ENCODE results near the gene HHAT. TPM values are rescaled to one million over a fixed set of nuclear protein-coding genes. Genes with fewer than 3 reads are reported as not detected.

The HHAT gene
- total RNA-seq, 4 donors from 2014 or later = 0.83 to 1.6 (median 1.2) TPM

DNA sequence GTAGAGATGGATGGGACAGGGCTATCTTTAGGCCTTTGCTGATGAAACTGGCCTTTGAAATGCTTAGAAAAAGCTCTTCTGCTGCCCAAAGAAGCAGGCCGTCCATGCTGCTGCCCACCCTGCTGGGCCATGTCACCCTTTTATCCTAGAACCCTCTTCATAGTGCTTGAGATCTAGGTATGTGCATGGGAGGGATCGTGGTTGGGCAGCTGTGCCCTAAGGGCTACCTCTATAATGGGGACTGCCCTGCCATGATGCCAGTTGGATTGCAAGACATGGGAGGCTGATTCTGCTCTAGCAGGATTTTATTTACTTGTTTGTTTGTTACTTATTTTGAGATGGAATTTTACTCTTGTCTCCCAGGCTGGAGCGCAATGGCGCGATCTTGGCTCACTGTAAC, 69.0 kb downstream of the HHAT start:
- Histone ChIP-seq H3K4me3 (no peak overlapping the region), H3K36me3 (no peaks in the 10 kb centered on the region), H3K9me3 (no peaks in the 10 kb centered on the region), H3K4me1 (no peaks in the 10 kb centered on the region), H3K27me3 (no peaks in the 10 kb centered on the region), H3K27ac (replicated peaks in 1 of 4) (no peak overlapping the region)
- intact Hi-C loops (cut with DNase I) = loop anchor here (2.0 kb wide), 1 partner anchor 35 kb away; no protein-coding TSS in a partner anchor
- DNase-seq (ENCODE audit: extremely low spot score) = peak; percentile 90
- WGBS = 95% methylated on average over 4 of the region's 5 CpGs
- no peak for TF ChIP-seq EP300 (IDR thresholded peaks at IDR 0.05)
- TF ChIP-seq POLR2A (IDR thresholded peaks at IDR 0.05; ENCODE audit: low read depth) = no peak
- TF ChIP-seq POLR2AphosphoS5 (IDR thresholded peaks at IDR 0.05) = no peak
- TF ChIP-seq, protein P1, sequence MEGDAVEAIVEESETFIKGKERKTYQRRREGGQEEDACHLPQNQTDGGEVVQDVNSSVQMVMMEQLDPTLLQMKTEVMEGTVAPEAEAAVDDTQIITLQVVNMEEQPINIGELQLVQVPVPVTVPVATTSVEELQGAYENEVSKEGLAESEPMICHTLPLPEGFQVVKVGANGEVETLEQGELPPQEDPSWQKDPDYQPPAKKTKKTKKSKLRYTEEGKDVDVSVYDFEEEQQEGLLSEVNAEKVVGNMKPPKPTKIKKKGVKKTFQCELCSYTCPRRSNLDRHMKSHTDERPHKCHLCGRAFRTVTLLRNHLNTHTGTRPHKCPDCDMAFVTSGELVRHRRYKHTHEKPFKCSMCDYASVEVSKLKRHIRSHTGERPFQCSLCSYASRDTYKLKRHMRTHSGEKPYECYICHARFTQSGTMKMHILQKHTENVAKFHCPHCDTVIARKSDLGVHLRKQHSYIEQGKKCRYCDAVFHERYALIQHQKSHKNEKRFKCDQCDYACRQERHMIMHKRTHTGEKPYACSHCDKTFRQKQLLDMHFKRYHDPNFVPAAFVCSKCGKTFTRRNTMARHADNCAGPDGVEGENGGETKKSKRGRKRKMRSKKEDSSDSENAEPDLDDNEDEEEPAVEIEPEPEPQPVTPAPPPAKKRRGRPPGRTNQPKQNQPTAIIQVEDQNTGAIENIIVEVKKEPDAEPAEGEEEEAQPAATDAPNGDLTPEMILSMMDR (IDR thresholded peaks at IDR 0.05) = no peak

DNA sequence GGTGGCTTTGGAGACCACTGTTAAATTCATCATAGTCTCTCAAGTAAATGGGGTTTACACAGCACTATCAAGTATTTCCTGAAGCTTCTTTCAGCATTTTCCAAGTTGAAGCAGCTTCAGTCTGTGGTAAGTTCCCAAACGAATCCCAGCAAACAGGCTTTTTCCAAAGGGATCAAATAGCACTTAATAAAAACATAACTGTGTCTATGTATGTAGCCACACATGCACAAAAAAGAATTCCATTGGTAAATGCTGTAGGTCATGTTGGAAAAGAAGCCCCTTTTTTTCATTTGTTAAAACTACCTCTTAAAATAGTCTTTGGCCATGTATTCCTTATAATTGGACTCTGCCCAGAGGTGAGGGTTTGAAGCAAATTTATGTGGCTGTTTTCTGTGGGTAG, 69.8 kb downstream of the HHAT start:
- WGBS = 63% methylated on average over 1 of the region's 1 CpG
- DNase-seq (ENCODE audit: extremely low spot score) = peak; percentile 42
- Histone ChIP-seq H3K27me3 (no peaks in the 10 kb centered on the region), H3K4me1 (no peaks in the 10 kb centered on the region), H3K4me3 (no peak overlapping the region), H3K9me3 (no peaks in the 10 kb centered on the region), H3K27ac (replicated peaks in 1 of 4) (no peak overlapping the region), H3K36me3 (no peaks in the 10 kb centered on the region)
- intact Hi-C loops (cut with DNase I) = no loop called here
- TF ChIP-seq, protein P1 (IDR thresholded peaks at IDR 0.05) = no peak
- no peak for TF ChIP-seq EP300 (IDR thresholded peaks at IDR 0.05)
- no peak for TF ChIP-seq POLR2AphosphoS5 (IDR thresholded peaks at IDR 0.05)
- TF ChIP-seq POLR2A (IDR thresholded peaks at IDR 0.05; ENCODE audit: low read depth) = no peak

DNA sequence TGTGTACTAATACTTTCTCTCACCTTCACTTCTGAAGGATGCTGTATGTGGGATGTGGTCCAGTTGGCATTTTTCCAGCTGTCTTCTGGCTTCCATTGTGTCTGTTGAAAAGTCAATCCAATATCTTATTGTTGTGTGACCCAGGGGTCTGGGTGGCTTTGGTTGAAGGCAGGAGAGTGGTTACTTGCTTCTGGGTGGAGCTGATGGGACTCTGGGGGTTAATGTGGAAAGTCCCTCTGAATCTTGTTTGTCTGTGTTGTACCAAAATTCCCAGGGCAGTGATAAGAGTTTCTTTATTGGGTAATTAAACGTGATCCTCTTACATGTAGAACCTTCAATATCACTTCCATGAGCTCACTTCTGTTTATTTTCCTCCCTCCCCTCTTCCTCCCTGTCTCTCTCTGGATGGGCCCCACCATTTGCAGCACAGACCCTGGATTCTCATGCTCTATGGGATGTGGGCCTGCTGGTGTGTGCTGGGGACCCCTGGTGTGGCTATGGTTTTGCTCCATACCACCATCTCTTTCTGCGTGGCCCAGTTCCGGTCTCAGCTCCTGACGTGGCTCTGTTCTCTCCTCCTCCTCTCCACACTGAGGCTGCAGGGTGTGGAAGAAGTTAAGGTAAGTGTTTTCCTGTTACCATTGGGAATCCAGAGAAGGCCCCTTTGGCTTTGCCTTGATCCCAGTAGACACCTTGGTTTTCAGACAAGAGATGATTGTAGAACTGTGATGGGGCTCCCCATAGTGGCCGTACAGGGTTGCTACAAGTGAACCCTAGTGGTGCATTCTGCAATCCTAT, 71.5 kb downstream of the HHAT start:
- H3K4me3 ChIP-seq = no peak overlapping the region
- WGBS = 72% methylated on average over 5 of the region's 5 CpGs
- H3K36me3 ChIP-seq = no peaks in the 10 kb centered on the region
- intact Hi-C loops (cut with DNase I) = loop anchor here (5.0 kb wide), 1 partner anchor 258 kb away; no protein-coding TSS in a partner anchor
- DNase-seq (ENCODE audit: extremely low spot score) = peak; percentile 80
- H3K27me3 ChIP-seq = no peaks in the 10 kb centered on the region
- no peaks in the 10 kb centered on the region for H3K4me1 ChIP-seq
- TF ChIP-seq POLR2A (IDR thresholded peaks at IDR 0.05; ENCODE audit: low read depth) (no peak), EP300 (IDR thresholded peaks at IDR 0.05) (no peak), POLR2AphosphoS5 (IDR thresholded peaks at IDR 0.05) (no peak)
- TF ChIP-seq, protein P1 (IDR thresholded peaks at IDR 0.05) = peak; percentile 61 to 86 (median 70)
- H3K9me3 ChIP-seq = no peaks in the 10 kb centered on the region
- H3K27ac ChIP-seq (replicated peaks in 1 of 4) = no peak overlapping the region

DNA sequence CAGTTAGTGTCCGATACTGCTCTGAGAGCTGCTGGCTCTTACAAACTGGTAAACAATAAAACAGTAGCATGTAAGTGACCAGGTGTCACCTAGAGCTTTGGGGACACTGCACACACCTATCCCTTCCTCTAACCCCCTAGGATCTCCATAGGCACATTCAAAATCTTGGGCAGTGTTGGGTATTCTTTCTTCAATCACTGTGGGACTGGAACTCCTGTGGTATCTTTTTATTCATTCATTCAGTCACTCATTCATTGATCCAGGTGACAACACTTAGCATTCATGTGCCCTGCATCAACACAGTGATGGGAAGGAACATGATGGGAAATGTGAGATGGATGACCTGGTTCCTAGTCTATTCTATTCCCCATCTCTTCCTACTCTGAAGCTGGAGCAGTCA, 73.9 kb downstream of the HHAT start:
- H3K4me1 ChIP-seq = no peaks in the 10 kb centered on the region
- no peak overlapping the region for H3K27ac ChIP-seq (replicated peaks in 1 of 4)
- no peaks in the 10 kb centered on the region for H3K36me3 ChIP-seq
- peak; percentile 60 for DNase-seq (ENCODE audit: extremely low spot score)
- WGBS = 100% methylated on average over 1 of the region's 1 CpG
- H3K4me3 ChIP-seq = no peak overlapping the region
- no peaks in the 10 kb centered on the region for H3K9me3 ChIP-seq
- intact Hi-C loops (cut with DNase I) = loop anchor here (5.0 kb wide), 1 partner anchor 260 kb away; no protein-coding TSS in a partner anchor
- TF ChIP-seq POLR2AphosphoS5 (IDR thresholded peaks at IDR 0.05) (no peak), EP300 (IDR thresholded peaks at IDR 0.05) (no peak), POLR2A (IDR thresholded peaks at IDR 0.05; ENCODE audit: low read depth) (no peak)
- TF ChIP-seq, protein P1 (IDR thresholded peaks at IDR 0.05) = no peak
- no peaks in the 10 kb centered on the region for H3K27me3 ChIP-seq

All from esophagus muscularis mucosa (tissue), 4 donors.